ENCODE results near the gene RAC2.
"Not testable (repeated sequence)": the region's sequence is repeated elsewhere in the genome, so short reads cannot be mapped to it uniquely, and the experiment has no call there.

The RAC2 gene

DNA sequence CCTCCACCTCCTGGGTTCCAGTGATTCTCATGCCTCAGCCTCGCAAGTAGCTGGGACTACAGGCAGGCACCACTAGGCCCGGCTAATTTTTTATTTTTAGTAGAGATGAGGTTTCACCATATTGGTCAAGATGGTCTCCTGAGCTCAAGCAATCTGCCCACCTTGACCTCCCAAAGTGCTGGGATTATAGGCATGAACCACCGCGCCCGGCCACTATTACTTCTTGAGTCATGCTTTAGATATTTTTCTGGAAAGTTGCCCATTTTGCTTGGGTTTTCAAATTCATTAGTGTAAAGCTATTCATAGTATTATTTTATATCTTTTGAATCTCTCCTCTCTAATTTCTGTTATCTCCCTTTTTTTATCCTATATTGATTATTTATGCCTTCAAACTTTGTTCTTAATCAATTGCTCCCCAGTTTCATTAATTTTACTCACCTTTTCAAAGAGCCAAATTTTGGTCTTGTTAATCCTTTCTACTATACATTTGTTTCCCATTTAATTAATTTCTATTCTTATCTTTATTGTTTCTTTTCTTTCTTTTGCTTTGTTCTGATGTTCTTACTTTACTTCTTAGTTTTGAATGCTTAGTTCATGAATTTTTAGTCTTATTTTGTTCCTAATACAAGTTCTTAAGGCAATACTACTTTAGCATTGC lies 10.3 kb upstream of the RAC2 start:
- no peak for DNase-seq

DNA sequence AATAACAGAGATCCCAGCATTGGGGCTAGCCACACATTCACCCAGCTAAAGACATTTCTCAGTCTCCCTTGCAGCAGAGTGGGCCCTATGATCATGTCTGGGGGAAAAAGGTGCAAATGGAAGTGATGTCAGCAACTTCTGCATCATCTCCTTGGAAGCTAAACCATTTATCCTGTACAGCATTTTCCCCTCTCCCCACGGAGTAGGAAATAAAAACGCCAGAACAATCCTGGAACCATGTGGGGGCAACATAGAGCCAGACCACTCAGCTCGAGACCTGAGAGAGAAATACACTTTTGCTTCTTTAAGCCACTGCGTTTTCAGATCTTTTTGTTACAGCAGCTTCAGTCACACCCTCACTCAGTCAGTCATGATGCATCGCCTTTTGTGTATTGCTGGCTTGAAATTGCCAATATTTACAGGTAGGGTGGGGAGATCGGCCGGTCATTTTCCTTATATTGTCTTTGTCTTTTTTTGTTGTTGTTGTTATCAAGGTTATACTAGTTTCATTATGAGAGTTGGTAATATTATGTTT lies 9.1 kb upstream of the RAC2 start:
- no peak for DNase-seq

DNA sequence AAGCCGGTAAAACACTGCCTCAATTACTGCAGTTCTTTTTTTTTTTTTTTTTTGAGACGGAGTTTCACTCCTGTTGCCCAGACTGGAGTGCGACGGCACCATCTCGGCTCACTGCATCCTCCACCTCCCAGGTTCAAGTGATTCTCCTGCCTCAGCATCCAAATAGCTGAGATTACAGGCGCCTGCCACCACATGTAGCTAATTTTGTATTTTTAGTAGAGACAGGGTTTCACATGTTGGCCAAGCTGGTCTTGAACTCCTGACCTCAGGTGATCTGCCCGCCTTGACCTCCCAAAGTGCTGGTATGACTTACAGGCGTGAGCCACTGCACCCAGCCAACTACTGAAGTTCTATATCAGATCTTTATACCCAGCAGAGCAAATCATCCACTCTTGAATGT lies 7.8 kb upstream of the RAC2 start:
- DNase-seq, result not testable (repeated sequence)

DNA sequence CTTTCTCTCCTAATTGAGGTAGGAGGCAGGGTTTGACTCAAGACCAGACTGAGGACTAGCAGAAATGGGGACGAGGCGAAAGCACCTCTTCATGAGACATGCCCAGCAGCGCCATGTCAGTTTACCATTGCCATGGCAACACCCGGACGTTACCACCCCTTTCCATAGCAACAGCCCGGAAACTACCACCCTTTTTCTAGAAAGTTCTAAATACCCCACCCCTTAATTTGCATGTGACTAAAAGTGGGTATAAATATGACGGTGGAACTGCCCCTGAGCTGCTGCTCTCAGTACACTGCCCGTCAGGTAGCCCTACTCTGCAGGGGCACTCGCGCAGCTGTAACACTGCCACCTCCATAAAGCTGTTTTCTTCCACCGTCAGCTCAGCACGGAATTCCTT lies 5.9 kb upstream of the RAC2 start:
- DNase-seq, result no peak

DNA sequence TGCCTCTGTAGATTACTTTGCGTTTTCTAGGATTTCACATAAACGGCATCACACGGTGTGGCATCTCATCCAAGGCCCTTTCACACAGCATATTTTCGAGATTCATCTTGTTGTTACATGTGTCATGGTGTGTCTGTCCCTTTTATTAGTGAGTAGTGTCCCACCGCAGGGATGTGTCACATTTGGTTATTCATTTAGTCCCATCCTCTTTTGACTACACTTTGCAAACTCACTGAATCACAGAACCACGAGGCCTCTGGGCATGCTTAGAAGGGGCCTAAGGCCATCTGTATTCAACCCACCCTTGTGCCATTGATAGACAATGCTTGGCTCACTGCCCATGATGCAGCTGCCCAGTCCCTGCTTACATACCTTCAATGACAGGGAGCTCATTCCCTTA lies 4.2 kb upstream of the RAC2 start:
- DNase-seq, result no peak

DNA sequence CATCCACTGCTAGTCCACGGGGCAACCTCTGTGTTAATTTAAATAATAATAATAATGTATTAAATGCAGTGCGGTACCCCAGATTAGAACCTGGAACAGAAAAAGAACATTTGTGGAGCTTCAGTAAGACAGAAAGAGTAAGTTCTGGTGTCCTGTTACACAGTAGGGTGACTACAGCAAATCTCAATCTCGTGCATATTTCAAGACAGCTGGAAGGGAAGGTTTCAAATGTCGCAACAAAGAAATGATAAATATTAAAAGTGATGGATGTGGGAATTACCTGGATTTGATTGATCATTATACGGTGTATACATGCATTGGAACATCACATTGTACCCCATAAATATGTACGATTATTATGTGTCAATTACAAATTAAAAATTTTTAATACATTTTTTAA lies 1.7 kb upstream of the RAC2 start:
- no peak for DNase-seq

DNA sequence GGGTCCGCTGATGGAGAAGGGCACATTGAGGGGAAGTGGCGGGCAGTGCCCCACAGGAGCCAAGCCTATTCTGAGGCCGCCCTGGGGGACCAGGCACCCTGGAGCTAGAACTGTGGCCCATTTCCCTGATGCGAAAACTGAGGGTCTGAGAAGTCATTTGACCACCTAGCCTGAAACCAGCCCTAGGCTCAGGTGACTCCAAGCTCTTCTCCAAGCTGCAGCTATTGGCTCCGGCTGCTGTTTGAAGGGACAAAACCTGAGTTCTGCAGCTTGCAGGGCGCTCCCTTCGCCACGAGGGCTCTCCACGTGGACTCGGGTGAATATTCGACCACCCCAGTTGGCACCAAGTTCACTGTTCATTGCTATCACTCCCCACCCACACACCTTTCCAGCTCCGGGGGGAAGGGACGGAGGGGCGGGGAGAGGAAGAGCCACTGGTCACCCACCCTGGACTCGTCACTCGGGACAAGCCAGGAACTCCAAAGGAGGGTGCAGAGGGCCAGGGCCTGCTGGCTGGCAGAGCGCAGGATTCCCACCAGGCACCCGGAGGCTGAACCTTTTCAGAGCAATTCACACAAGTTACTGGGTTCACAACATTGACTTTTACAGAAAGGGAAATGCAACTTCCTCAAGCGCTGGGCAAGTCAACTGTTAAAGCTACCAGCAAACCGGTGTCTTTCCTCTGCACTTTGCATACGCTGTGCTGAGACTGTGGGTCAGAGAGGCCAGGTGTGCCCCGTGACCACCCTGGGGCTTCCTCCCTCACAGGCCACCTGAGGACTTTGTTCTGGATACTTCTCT lies 1.1 kb upstream of the RAC2 start:
- DNase-seq, result no peak

DNA sequence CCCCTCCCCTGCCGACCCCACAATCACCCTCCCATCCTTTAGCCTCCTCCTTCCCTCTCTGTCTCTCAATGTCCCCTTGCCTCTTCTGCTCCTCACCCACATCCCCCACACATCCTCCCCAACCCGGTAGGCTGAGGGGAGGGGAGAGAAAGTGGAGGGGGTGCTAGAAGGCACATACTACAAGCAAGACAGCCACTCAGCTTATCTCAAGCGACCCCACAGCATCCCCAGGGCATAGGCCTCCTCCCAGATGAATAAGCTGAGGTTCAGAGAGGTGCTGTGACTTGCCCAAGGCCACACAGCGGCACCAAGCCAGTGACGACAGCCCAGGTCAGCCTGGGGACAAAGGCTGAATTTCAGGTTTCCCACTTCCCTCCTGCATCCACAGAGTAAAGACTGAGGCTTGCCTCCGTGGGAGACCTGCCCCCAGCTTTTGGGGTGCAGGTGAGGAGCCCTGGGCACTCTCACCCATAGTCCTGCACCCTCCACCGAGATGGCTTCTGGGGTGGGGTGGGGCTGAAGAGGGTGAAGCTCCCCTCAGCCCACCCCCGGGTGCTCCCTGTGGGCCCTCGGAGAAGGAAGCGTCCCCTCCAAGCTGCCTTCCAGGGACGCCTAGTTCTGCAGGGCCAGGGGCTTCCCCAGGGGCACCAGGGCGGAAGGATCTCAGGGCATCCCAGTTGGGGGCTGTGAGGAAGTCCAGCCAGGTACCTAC lies 511 bp downstream of the RAC2 start:
- no peak for DNase-seq

DNA sequence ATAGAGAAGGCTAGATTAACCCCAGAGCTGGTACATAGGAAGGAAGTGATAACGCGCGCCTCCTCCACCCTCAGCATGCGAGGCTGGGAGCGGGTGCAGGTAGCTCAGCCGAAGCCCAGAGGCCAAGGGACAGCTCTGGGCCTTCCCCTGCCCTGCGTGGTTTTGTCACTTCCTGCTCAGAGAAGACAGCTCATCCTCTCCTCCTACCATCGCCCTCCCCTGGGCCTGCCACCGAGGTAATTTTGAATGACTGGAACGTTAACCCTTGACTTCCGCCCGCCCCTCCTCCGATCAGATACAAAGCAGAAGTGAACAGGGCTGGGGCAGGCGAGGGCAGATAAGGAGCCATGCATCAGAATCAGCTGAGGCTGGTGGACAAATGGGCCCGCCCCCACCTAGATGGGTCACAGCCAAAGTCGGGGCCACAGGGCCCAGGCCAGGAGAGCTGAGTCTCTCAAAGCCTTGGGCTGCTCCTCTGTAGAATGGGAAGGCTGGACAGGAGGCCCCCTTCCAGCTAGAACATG lies 1.6 kb downstream of the RAC2 start:
- no peak for DNase-seq

DNA sequence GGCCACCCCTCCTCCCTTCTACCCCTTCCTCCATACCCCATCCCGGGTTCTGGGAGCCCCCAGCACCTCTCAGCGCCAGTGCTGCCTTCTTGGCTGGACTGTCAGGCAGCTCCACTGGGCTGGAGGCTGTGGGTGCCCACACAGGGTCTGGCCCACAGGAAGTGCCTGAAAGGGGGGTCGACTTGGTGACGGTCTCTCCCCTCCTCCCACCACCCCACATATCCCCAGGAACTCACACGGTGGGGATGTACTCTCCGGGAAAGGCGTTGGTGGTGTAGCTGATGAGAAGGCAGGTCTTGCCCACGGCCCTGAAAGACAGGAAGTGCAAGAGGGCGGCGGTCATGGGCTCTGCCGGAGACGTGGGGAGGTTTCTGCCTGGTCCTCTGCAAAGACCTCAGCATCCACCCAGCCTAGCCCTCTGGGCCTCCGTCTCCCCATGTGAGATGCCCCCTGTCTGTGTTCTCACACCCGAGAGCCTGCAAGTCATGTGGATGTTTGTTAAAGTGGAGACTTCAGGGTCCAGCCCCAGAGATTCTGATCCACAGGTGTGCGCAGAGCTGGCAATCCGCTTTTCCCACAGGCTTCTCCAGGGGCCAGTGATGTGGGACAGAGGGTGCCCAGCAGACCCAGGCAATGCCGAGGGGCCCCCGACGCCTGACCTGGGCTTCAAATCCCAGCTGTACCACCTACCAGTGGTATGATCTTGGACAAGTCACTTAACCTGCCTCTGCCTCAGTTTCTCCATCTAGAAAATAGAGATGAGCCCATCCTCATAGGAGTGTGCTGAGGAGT lies 2.5 kb downstream of the RAC2 start:
- DNase-seq, result no peak

DNA sequence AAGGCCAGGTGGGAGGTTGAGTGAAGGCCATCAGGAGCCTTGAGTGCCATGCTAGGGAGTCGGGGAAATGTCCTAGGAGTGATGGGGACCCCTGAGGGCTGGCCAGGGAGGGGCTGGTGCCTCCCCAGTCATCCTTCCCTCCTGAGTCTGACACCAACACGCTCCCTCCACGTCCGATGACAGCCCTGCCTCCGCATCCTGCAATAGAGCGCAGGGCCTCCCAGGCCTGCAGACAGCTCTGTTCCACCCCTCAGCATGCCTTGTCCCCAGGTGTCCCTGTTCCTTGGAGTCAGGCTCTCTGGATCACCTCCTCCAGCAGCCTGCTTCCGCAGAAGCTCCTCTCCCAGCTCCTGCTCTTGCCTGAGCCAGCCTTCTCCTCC lies 3.1 kb downstream of the RAC2 start:
- no peak for DNase-seq

DNA sequence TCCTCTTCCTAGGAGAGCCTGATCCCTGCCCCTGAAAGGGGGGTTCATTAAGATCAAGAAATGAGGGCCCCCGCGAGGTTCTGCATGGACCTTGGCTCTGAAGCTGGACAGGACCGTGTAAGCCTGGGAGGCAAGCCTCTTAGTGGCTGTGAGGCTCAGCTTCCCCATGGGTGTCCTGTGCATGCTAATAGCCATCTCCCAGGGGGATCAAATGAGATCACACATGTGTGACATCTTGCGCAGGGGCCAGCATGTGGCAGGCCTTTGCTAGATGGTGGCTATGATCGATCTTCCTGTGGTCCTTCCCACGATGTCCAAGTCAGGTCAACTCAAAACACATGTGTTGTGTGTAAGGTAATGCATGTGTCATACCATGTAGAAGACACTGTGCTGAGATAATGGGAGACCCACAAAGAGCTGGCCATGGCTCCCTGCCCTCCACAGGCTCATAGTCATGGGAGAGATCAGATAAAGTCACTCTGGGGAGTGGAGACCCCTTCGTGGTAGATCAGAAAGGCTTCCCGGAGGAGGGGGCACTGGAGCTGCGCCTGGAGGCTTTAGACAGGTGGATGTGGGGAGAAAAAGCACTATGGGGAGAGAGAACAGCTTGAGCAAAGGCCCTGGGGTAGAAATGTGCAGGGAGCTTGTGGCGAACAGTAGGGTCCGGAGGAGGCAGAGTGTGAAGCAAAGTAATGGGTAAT lies 3.7 kb downstream of the RAC2 start:
- no peak for DNase-seq

DNA sequence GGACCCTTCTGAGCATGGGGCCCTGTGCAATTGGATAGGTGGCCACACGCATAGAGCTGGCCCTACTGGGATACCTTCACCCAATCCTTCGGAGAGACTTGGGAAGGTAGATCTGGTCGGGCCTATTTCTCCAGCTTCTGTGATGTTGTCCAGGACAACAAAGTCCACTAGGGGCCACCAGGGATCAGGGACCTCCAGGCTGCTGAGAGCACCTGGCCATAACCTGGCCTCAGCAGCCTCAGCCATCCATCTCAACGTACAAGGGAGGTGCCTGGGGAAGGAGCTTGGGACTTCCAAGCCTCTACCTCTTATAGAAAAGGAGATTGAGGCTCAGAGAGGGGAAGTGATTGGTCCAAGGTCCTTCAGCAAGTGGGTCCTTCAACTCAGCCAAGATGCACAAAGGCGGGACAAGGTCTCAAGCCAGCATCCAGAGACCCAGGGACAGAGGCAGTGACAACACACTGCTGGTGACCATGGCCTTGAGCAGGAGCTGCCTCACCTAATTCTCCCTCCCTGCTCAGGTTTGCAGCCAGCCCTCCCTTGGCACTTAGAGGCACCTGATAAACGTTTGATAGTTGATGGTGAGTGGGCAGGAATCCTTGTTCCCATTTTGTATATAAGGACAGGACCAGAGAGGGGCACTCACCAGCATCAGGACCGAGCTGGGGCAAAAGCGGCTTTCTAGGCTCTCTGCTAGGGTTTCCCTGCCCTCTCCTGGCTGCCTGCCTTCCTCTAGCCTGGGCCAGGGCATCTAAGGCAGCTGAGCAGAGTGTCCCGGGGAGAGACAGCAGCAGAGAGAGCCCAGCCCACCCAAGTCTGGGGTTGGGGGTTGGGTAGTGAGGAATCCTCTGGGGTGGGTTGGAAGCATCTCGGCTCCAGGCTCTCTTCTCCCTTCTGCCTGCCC lies 4.5 kb downstream of the RAC2 start:
- DNase-seq, result no peak

DNA sequence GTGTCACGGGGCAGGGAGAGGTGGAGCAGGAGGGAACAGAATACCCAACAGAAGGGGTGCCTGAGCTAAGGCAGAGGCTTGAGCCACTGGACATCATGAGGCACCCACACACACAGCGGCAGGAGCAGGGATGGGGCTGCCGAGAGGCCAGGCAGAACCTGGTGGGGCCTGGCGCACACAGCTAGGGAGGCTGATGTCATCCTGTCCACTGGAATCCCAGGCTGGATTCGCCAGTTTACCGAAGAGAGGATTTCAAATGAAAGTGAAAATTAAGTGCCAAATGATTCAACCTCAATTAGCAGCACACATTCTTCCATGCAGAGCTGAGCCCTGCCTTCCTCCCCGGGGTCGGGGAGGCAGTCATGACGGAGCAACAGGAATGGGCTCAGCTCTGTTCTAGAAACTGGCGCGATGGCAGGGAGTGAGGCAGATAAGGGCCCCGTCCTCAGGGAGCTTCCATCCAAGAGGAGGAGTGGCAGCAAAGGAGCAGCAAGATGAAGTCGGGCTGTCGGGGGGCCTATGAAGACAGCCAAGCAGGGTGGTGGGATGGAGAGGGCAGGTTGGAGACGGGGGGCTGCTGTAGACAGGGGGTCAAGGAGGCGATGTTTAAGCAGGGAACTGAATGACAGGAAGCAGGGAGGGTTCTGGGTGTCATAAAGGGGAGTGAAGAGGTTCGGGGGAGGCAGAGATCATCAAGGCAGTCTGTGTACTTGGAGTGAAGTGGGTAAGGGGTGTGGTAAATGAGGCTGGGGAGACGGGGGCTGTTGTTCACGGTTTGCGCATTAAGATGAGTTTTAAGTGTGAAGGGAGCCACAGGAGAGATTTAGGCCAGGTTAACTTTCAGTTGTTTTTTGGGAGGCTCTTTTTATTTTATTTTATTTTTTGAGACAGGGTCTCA lies 6.4 kb downstream of the RAC2 start:
- DNase-seq, result no peak

DNA sequence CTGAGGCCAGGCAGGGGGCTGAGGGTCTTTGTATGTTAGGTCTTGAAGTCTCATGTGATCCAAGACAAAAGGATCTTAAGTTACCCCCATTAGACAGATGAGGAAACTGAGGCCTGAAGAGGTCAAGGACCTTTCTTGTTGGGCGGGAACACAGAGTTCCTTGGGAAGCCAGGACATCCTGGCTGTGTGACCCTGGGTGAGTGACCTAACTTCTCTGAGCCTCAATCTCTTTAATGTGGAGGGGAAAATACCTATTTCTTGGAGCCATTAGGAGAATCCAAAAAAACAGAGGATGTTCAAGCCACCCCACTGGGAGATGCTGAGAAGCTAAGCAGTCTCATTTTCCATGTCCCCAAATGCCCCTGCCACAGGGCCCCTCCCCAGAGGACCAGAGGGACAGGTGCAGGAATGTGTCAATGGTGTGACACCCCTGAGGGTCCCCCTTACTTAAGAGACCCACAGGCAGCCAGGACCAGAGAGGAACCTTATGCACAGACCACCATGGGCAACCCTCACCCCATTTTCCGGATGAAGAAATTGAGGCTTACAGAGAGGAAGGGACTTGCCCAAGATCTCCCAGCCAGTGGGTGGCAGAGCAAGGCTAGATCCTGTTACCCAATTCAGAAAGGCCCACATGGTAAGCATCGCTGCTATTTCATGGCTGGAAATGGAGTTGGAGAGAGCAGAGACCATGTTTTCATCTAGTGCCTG lies 8.0 kb downstream of the RAC2 start:
- DNase-seq, result no peak

DNA sequence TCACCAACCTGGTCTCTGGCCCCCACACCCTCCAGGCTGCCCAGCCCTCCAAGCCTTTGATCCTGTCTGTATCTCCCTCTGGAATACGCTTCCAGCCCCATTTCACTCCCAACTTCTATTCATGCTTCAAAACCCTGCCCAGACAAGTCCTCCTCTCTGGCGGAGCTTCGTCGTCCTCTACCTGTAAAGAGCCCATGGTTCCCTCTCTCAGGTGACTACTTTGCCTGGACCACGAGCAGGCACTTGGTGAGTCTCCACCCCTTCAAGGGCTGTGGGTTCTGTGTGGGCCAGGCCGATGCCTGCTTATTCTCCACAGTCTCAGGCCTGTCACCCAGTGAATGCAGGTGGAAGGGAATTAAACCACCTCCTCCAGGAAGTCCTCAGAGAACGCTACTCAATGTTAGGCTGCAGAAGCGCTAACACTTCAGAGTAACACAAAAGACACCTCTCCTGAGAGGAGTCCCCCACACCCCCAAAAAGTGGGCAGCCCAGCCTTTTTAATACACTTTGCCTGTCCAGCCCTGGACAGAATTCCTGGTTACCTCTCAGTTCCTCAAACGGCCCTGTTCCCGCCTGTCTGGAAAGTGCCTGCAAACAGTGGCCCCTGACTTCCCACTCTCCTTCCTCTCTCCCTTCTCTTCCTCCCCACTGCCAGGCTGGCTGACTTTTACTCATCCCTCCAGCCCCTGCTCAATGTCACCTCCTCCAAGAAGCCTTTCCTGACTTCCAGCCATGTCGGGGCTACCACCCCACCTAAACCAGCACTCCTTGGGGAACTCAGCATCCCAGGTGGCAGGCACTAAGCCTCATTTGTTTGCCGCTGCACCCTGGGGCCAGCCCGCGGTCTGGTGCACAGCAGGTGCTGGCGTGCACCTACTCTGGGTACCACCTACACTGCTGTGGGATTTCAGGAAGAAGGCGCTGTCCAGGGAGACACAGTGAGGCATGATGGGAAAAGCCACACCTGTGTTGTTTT lies 9.0 kb downstream of the RAC2 start:
- no peak for DNase-seq

DNA sequence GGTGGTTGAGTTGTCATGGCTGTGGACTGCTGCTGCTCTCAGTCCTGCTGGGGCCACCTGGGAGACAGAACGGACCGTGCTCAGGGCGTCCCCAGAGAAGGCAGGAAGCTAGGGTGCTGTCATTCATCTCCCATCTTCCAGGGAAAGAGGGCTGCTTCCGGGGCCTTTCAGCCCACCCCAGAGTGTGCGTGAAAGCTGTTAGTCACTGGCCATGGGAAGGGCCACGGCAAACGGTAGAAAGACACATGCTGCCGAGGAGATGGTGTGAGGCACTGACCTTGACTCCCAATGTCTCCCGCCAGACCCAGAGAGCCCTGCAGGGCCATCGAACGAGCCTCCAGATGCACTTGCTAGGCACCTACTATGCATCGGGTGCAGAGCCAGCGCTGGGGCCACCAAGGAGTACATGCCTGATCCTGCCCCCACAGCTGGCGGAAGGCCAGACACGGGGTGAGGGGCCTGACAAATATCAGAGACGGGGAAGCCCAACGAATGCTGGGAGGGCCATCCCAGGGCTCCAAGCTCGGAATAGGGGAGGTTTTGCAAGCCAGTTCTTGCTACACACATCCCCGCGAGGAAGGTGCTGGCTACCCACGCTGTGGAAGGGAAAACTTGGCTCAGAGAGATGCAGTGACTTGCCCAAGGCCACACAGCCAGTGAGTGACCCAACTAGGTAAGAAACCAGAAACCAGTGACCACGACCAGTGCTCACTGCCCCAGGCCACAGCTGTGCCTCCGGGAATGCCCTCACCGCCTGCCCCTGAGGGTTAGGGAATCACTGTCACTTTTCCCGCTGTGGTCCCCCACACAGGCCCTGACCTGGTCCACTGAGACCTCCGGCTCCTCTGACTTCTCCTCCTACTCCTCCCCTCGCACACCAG lies 10.1 kb downstream of the RAC2 start:
- no peak for DNase-seq

Measured in COR-L47 (cell line).